Measurements from ENCODE around the gene TSNAXIP1.
A peak's percentile ranks its signal among the peaks of the same experiment; 100 is the strongest.

TSNAXIP1 gene

DNA sequence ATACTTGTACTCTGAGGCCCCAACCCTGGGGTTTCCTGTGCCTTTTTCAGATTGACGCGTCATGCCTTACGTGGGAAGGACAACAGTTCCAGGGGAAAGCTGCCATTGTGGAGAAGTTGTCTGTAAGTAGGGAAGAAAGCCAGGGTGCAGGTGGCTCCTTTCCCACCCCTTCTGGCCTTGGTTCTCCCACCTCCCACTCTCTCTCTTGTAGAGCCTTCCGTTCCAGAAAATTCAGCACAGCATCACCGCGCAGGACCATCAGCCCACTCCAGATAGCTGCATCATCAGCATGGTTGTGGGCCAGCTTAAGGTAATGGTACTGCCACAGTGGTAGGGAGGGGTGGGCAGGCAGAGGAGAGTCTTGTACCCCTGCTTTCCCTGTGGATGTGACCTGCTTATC lies 61.6 kb downstream of the TSNAXIP1 start:
- no peak for DNase-seq (ENCODE audit: low read depth)
- TF ChIP-seq, protein P1, sequence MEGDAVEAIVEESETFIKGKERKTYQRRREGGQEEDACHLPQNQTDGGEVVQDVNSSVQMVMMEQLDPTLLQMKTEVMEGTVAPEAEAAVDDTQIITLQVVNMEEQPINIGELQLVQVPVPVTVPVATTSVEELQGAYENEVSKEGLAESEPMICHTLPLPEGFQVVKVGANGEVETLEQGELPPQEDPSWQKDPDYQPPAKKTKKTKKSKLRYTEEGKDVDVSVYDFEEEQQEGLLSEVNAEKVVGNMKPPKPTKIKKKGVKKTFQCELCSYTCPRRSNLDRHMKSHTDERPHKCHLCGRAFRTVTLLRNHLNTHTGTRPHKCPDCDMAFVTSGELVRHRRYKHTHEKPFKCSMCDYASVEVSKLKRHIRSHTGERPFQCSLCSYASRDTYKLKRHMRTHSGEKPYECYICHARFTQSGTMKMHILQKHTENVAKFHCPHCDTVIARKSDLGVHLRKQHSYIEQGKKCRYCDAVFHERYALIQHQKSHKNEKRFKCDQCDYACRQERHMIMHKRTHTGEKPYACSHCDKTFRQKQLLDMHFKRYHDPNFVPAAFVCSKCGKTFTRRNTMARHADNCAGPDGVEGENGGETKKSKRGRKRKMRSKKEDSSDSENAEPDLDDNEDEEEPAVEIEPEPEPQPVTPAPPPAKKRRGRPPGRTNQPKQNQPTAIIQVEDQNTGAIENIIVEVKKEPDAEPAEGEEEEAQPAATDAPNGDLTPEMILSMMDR (IDR thresholded peaks at IDR 0.05; ENCODE audit: low read length, missing control alignments), result no peak
- no peak overlapping the region for H3K4me3 ChIP-seq (replicated peaks; ENCODE audit: low read depth, low read length)

DNA sequence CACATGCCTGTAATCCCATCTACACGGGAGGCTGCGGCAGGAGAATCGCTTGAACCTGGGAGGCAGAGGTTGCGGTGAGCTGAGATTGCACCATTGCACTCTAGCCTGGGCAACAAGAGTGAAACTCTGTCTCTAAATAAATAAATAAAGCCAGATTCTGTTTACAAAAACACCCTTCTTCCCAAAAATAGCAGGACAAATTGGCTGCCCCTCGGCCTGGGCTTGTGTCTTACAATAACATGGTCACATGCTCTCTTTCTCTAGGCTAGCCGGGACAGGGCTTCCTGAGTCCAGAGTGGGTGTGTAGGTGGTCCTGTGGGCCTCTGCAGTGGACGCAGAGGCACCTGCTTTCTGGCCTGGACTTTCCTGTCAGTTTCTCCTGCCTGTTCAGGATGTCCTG lies 63.0 kb downstream of the TSNAXIP1 start:
- DNase-seq (ENCODE audit: low read depth), result no peak
- no peak overlapping the region for H3K4me3 ChIP-seq (replicated peaks; ENCODE audit: low read depth, low read length)
- TF ChIP-seq, protein P1 (IDR thresholded peaks at IDR 0.05; ENCODE audit: low read length, missing control alignments), result no peak

DNA sequence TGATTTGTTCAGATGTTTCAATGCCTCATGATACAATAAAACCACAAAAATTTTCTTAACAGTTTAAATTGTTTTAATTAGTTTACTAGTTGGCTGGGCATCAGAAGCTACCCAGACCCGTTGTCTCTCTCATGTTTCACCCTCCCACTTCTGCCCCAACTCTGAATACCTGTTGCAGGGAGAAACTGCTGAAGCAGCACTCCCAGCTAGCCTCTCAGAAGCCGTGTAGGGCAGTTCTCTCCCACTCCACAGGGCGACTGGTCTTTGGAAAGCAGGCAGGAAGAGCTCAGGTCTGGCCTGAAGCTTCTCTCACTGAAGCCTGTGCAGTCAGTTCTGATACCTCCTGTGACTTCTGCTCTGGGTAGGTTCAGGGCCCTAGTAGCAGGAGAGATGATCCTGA lies 64.6 kb downstream of the TSNAXIP1 start:
- DNase-seq (ENCODE audit: low read depth), result no peak
- TF ChIP-seq, protein P1 (IDR thresholded peaks at IDR 0.05; ENCODE audit: low read length, missing control alignments), result no peak
- no peak overlapping the region for H3K4me3 ChIP-seq (replicated peaks; ENCODE audit: low read depth, low read length)

DNA sequence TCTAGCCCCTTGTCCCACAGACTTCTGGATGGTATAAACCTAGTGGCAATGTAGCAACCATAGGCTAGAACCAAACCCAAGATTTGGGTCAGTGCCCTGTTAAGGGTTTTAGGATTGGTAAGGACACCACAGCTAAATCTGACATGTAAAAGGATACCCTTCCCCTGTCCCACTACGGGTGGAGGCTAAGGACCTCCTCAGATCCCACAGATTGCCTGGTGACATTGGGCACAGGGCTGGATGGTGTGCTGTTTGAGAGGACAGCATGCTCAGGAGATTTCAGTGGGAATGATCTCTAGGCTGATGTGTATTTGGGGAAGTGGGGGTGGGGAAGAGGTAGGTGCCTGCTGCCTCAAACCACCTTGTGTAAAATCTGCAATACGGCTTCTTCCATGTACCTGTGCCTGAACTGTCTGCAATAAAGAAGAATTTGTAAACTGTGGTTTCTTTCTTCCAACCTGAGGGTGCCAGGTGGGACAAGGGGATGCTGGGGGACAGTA lies 65.5 kb downstream of the TSNAXIP1 start:
- TF ChIP-seq, protein P1 (IDR thresholded peaks at IDR 0.05; ENCODE audit: low read length, missing control alignments), result no peak
- H3K4me3 ChIP-seq (replicated peaks; ENCODE audit: low read depth, low read length), result no peak overlapping the region
- DNase-seq (ENCODE audit: low read depth), result no peak

DNA sequence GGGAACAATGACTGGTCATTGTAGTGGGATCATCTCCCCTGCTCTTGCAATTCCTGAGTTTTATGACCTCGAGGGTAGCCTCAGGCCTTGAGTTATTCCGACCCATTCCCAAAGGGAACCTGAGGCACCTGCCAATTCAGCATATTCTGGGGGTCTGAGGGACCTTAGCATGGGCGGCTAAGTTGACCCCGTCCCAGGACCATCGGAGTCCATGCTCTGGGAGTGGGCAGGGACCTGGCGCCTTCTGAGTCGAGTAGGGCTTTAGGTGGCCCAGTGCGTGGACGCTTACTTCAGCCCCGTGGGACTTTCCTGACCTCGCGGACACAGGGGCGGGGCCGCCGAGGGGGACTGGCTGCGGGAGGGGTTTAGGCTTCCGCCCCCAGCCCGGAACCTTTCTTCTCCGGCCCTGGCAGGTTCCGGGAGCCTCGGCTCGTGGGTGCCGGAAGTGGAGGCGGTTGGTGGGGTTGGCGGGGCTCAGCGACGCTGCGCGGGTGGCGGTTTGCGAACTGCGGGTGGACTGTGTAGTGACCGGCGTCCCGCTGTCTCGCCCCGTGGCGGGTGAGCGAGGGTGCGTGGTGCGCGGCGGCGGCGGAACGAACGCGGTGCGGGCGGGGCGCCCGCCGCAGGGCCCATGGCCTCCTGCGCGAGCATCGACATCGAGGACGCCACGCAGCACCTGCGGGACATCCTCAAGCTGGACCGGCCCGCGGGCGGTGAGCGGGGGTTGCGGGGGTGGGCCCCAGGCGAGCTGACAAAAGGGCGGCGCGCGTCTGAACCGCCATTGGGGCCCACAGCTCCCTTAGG lies 66.1 kb downstream of the TSNAXIP1 start, which contains the start of gene EDC4:
Gene EDC4 (plus strand): TSS at position 422 of the 804 bp plus-strand sequence. CDS start 210 bp downstream, at position 632.
- TF ChIP-seq, protein P1 (IDR thresholded peaks at IDR 0.05; ENCODE audit: low read length, missing control alignments), result no peak
- peak within 1 kb of the TSS; percentile 88 for H3K4me3 ChIP-seq (replicated peaks; ENCODE audit: low read depth, low read length)
- peak; percentile 81 for DNase-seq (ENCODE audit: low read depth)

DNA sequence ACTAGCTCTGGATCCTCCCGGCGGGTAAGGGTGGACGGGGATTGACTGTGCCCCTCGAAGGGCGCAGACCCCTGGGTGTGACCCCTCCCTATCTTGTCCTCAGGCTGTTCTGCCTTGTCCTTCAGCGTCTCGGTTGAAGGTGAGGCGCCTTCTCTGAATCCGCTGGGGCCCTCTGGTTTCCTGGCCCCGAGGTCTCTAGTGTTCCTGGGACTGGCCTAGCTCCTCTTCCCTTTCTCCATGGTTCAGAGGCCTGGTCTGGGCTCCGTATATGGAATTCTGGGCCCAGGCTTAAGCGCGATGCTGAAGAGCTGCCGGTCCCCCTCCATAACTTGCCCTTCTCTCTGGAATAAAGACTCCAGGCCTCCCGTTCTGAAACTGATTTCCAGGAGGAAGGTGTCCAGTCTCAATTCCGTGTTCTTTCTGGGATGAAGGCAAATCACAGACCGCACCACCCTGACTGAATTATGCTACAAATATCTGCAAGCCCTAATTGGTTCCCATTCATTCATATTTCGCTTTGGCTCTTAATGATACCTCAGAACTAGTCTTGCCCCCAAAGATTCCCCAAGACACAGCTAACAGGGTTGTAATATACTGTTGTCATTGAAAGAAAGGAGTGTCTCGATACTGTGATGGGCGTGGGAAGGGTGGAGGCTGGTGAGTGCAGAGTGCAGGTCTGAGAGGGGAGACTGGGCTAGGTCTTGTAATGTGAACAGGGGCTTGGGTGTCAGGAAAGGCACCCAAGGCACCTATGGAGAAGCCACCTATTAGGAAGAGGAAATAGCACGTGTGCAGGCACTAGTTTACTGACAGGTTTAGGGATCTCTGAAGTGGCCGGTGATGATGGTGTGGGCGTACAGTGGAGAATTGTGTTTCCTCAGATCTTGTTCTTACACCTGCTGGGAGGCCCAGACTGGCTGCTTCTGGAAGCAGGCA lies 67.0 kb downstream of the TSNAXIP1 start:
- TF ChIP-seq, protein P1 (IDR thresholded peaks at IDR 0.05; ENCODE audit: low read length, missing control alignments), result no peak
- DNase-seq (ENCODE audit: low read depth), result no peak

More for the DNA sequence above, 67.0 kb downstream of the TSNAXIP1 start:
- H3K4me3 ChIP-seq (replicated peaks; ENCODE audit: low read depth, low read length), result peak overlapping the region; percentile 88
